Left ventricle myocardium inferior (tissue), 1 donor: ENCODE measurements around the gene FAU. TPM values are rescaled to one million over a fixed set of nuclear protein-coding genes. Genes with fewer than 3 reads are reported as not detected.
A peak's percentile ranks its signal among the peaks of the same experiment; 100 is the strongest.

Source experiments
- DNase-seq: peaks from one replicate; pipeline ENCODE4 v3.0.0-alpha.2; 2020
- H3K27ac ChIP-seq: fragments of 200-600 bp; replicated peaks from 2 replicates; pipeline ENCODE4 v1.8.0; 2021
- H3K27me3 ChIP-seq: fragments of 200-600 bp; 2 replicates; pipeline ENCODE4 v1.8.0; 2021; ENCODE audit warnings: low read depth
- H3K36me3 ChIP-seq: fragments of 200-600 bp; 2 replicates; pipeline ENCODE4 v1.8.0; 2021
- H3K4me1 ChIP-seq: fragments of 200-600 bp; 2 replicates; pipeline ENCODE4 v1.8.0; 2021
- H3K4me3 ChIP-seq: fragments of 200-600 bp; 2 replicates; pipeline ENCODE4 v1.8.0; 2021; ENCODE audit warnings: mild to moderate bottlenecking, moderate library complexity
- H3K9me3 ChIP-seq: fragments of 200-600 bp; replicated peaks from 2 replicates; pipeline ENCODE4 v1.8.0; 2021
- intact Hi-C: fragments of 100-400 bp; cut with micrococcal nuclease; formaldehyde crosslinking; loops from one replicate; pipeline ENCODE4 v1.11.0; 2022
- total RNA-seq: library from RNA; stranded (reverse); fragmentation: NEBNext Ultra II Directional; extraction: Animal tissue kit (Norgen Biotek cat#: 25700); gene quantifications from one replicate; pipeline ENCODE4 v1.2.1, GENCODE V29; 2021
- TF ChIP-seq, protein P1 (sequence below): fragments of 200-600 bp; IDR thresholded peaks from 2 replicates; pipeline ENCODE4 v1.8.0; 2021; ENCODE audit warnings: antibody characterized with exemption, mild to moderate bottlenecking, borderline replicate concordance
- donor health status: DM: no; HTN: yes; CAD: no; lungs with severe emphysema.

Gene FAU
- total RNA-seq, 1 donor from 2014 or later = 629 TPM

DNA sequence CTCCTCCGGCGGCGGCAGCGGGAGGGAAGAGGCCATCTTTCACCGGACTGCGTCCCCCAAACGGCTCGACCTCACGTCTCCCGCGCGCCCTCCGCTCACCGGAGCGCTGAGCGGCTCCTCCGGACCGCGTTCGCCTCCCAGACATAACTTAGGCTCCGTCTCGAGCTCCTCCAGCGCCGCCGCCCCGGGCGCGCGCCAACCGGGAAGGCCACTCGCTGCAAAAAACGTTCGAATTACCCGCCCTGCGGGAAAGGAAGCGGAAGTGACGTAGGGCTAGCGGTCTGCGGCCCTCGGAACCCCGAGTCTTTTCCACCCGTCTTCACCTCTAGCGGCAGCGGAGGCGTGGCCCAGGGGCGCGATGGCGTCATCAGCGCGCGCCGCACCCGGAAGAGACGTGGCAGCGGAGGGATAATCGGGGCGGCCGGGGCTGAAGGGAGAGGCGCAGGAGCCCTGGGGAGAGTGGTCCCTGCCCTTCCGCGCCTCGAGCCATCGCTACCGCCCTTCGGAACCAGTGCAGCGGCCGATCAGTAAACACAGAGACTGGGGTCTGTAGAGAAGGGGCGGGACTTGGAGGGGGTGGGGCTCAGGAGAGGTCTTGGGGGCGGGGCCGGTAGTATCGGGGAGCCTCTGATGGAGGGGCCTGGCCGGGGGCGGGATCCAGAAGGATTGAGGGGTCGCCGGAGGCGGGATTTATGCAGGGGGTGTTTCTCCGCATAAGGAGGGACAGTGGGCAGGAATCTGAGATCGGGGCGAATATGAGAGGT lies 37.9 kb downstream of the FAU start, which contains the start of the genes CDCA5 and ZFPL1:
Gene CDCA5, minus strand, starts transcription at position 207 of the 764 bp plus-strand sequence. Its CDS starts 62 bp downstream, at position 145.
Gene ZFPL1, plus strand, starts transcription at position 389 of the 764 bp plus-strand sequence. CDS start 477 bp downstream, outside the sequence.
- Histone ChIP-seq H3K4me3 (peak within 1 kb of the TSS; percentile 85), H3K4me1 (peaks cover 27% of the 10 kb centered on the region), H3K9me3 (no peaks in the 10 kb centered on the region), H3K27ac (peak within 1 kb of the TSS; percentile 93), H3K36me3 (peaks cover 37% of the 10 kb centered on the region), H3K27me3 (no peaks in the 10 kb centered on the region)
- intact Hi-C loops = no loop called here
- DNase-seq = peak; percentile 94
- TF ChIP-seq, protein P1, sequence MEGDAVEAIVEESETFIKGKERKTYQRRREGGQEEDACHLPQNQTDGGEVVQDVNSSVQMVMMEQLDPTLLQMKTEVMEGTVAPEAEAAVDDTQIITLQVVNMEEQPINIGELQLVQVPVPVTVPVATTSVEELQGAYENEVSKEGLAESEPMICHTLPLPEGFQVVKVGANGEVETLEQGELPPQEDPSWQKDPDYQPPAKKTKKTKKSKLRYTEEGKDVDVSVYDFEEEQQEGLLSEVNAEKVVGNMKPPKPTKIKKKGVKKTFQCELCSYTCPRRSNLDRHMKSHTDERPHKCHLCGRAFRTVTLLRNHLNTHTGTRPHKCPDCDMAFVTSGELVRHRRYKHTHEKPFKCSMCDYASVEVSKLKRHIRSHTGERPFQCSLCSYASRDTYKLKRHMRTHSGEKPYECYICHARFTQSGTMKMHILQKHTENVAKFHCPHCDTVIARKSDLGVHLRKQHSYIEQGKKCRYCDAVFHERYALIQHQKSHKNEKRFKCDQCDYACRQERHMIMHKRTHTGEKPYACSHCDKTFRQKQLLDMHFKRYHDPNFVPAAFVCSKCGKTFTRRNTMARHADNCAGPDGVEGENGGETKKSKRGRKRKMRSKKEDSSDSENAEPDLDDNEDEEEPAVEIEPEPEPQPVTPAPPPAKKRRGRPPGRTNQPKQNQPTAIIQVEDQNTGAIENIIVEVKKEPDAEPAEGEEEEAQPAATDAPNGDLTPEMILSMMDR = no peak

DNA sequence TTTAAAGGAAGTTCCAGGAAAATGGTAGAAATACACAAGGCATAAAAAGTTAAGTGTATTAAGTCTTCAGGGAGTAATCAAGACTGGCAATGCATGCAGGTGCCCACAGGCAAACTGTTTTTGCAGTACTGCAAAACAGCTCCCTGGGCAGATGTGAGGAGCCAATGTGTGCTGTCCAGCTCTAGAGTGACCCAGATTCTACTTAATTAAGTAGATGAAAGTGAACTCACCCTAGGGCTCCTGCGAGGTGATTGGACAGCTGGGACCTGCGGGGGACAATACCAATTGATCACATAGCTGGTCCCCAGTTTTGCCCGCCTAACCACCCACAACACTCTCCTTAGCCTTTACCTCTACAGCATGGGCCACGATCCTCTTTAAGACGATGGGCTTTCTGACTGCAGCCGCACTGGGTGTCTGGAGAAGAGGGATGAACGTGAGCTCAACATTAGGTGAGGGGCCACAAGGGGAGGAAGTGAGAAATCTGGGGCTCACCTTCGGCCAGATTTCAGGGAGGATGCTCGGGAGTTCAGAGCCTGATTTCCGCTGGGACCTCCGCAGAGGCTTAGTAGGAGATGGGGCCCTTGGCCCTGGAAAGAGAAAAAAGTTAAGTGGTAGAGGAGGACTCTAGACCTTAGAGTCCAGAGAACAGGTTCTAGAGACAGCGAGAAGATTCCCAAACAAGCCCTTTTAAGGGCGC lies 38.6 kb downstream of the FAU start:
- peaks cover 27% of the 10 kb centered on the region for H3K4me1 ChIP-seq
- intact Hi-C loops = no loop called here
- no peaks in the 10 kb centered on the region for H3K27me3 ChIP-seq
- H3K9me3 ChIP-seq = no peaks in the 10 kb centered on the region
- peaks cover 30% of the 10 kb centered on the region for H3K36me3 ChIP-seq
- TF ChIP-seq, protein P1 = no peak
- H3K27ac ChIP-seq = peak overlapping the region; percentile 93
- no peak for DNase-seq
- peak overlapping the region; percentile 85 for H3K4me3 ChIP-seq

DNA sequence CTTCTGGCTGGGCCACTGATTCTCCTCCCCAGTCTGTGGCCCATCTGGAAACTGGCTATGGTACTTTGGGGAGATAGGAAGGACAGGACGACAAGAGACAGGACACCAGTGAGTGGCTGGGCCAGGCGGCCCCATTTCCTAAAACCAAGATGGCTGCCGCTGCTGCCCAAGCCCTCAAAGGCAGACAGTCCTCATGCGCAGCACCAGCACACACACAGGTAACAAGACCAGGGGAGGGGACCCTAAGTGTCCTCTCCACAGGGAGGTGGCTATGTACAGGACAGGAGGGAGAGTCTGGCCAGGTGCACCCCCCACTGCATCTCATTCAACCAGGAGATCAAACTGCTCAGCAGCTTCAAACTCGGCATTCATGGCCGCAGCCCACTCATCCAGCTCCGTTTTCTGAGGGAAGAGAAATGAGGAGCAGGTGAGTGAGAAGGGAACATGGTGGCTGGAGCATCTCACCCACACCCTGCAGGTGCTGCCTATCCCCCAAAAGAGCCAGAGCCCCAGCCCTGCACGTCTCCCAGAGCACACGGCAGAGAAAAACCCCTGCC lies 43.1 kb downstream of the FAU start:
- TF ChIP-seq, protein P1 = no peak
- no peak for DNase-seq
- H3K36me3 ChIP-seq = no peaks in the 10 kb centered on the region
- no peaks in the 10 kb centered on the region for H3K27me3 ChIP-seq
- H3K27ac ChIP-seq = no peak overlapping the region
- H3K9me3 ChIP-seq = no peaks in the 10 kb centered on the region
- intact Hi-C loops = no loop called here
- H3K4me3 ChIP-seq = no peak overlapping the region
- H3K4me1 ChIP-seq = peaks cover 8% of the 10 kb centered on the region

DNA sequence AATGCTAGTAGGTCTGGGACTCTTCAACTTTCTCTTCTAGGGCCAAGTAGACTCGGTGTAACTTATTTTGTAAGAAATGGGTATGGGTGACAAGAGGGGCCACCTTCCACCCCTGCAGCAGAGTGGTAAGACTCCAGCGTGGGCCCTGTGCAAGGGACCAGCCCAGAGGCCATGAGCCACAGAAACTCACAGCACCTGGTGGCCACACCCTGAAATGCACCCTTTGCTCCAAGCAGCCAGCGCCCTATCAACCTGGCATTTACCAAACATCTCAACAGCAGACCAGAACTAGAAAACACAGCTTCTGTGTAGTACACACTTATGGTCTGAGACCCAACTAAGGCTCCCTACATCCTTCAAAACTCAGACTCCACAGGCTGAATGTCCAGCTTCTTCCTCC lies 43.8 kb downstream of the FAU start:
- intact Hi-C loops = no loop called here
- no peak for DNase-seq
- no peaks in the 10 kb centered on the region for H3K36me3 ChIP-seq
- H3K4me1 ChIP-seq = peaks cover 1% of the 10 kb centered on the region
- TF ChIP-seq, protein P1 = peak; percentile 66
- no peaks in the 10 kb centered on the region for H3K27me3 ChIP-seq
- no peak overlapping the region for H3K4me3 ChIP-seq
- no peak overlapping the region for H3K27ac ChIP-seq
- H3K9me3 ChIP-seq = no peaks in the 10 kb centered on the region

DNA sequence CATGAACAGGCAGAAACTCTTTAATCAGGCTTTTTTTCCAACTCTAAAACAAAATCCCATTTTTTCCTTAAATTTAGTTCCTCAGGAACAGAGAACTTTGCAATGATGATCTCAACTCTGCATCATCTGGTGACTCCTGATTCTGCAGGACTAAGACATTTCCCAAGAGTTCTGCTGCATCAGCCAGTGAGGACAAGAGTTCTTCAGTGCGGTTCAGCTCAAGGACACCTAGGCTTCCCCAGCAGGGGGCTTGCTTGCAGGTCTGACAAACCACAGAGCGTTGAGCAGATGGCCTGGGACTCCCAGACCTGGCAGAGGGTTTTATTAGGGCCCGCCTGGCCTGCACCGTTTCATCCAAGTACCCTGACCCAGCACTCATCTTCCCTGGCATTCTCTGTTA lies 44.5 kb downstream of the FAU start:
- TF ChIP-seq, protein P1 = no peak
- Histone ChIP-seq H3K4me3 (no peak overlapping the region), H3K4me1 (no peaks in the 10 kb centered on the region), H3K27ac (no peak overlapping the region), H3K9me3 (no peaks in the 10 kb centered on the region), H3K36me3 (no peaks in the 10 kb centered on the region), H3K27me3 (no peaks in the 10 kb centered on the region)
- intact Hi-C loops = no loop called here
- DNase-seq = no peak
